HG02970 (cell line): ENCODE data around the gene WDR91.
"Not testable (repeated sequence)": the region's sequence is repeated elsewhere in the genome, so short reads cannot be mapped to it uniquely, and the experiment has no call there.

ENCODE experiments used
- ATAC-seq: cut with Tn5 transposase; IDR thresholded peaks from one replicate; pipeline ENCODE4 v1.9.1; 2021; ENCODE audit warnings: mild to moderate bottlenecking, moderate library complexity, moderate number of reproducible peaks; ENCODE audit not compliant: unreplicated experiment, low FRiP score

Gene WDR91

GRCh38 chr7:135234095-135234494 is 22.8 kb upstream of the WDR91 start:
- ATAC-seq, result not testable (repeated sequence)

- no peak for ATAC-seq
Measured at GRCh38 chr7:135233570-135233969, 22.2 kb upstream of the WDR91 start, which contains the start of gene STRA8. TSS of gene STRA8 (plus strand) at chr7:135233838. CDS start at chr7:135240525, 6,687 bp downstream.

- no peak for ATAC-seq
Measured at GRCh38 chr7:135232720-135233119, 21.4 kb upstream of the WDR91 start.

- ATAC-seq, result no peak
Measured at GRCh38 chr7:135232087-135232486, 20.8 kb upstream of the WDR91 start.

GRCh38 chr7:135231686-135232085 is 20.4 kb upstream of the WDR91 start:
- ATAC-seq, result no peak

- no peak for ATAC-seq
Measured at GRCh38 chr7:135224027-135224426, 12.7 kb upstream of the WDR91 start.

- ATAC-seq, result no peak
Measured at GRCh38 chr7:135217645-135218509, 6.6 kb upstream of the WDR91 start.

- no peak for ATAC-seq
Measured at GRCh38 chr7:135215698-135216097, 4.4 kb upstream of the WDR91 start.

GRCh38 chr7:135215180-135215579 is 3.9 kb upstream of the WDR91 start:
- no peak for ATAC-seq

GRCh38 chr7:135213831-135214230 is 2.5 kb upstream of the WDR91 start:
- ATAC-seq, result no peak

- not testable (repeated sequence) for ATAC-seq
Measured at GRCh38 chr7:135211946-135212685, 790 bp upstream of the WDR91 start.

GRCh38 chr7:135210888-135211178 is 493 bp downstream of the WDR91 start:
- ATAC-seq, result no peak

- ATAC-seq, result no peak
Measured at GRCh38 chr7:135209225-135209834, 2.0 kb downstream of the WDR91 start.

- ATAC-seq, result no peak
Measured at GRCh38 chr7:135208102-135208793, 3.1 kb downstream of the WDR91 start.

GRCh38 chr7:135207406-135208101 is 3.8 kb downstream of the WDR91 start:
- ATAC-seq, result no peak

- no peak for ATAC-seq
Measured at GRCh38 chr7:135206941-135207391, 4.4 kb downstream of the WDR91 start.

GRCh38 chr7:135205850-135206249 is 5.5 kb downstream of the WDR91 start:
- ATAC-seq, result no peak

- no peak for ATAC-seq
Measured at GRCh38 chr7:135204876-135205275, 6.5 kb downstream of the WDR91 start.

- ATAC-seq, result no peak
Measured at GRCh38 chr7:135204341-135204749, 7.0 kb downstream of the WDR91 start.

- ATAC-seq, result no peak
Measured at GRCh38 chr7:135201350-135201749, 10.0 kb downstream of the WDR91 start.
